Neural progenitor cell (in vitro differentiated cells): ENCODE data around the gene RAB31. TPM values are rescaled to one million over a fixed set of nuclear protein-coding genes. Genes with fewer than 3 reads are reported as not detected.

Experiments
- DNase-seq: peaks from one replicate; pipeline ENCODE4 v3.0.0-alpha.2; 2016; ENCODE audit warnings: low spot score
- H2AFZ ChIP-seq: fragments of 200-600 bp; sonication (generic); replicated peaks from 2 replicates; pipeline ENCODE4 v1.6.1; 2016; ENCODE audit warnings: antibody characterized with exemption
- H3F3A ChIP-seq: fragments of 200-600 bp; sonication (generic); 2 replicates; pipeline ENCODE4 v1.6.1; 2016; ENCODE audit warnings: antibody characterized with exemption, low read depth
- H3K27ac ChIP-seq: fragments of 200-600 bp; sonication (generic); 2 replicates; pipeline ENCODE4 v1.5.1; 2016; ENCODE audit warnings: mild to moderate bottlenecking
- H3K27me3 ChIP-seq: fragments of 200-600 bp; sonication (generic); 2 replicates; pipeline ENCODE4 v1.6.1; 2016; ENCODE audit warnings: mild to moderate bottlenecking, moderate library complexity
- H3K36me3 ChIP-seq: fragments of 200-600 bp; sonication (generic); 2 replicates; pipeline ENCODE4 v1.5.1; 2016
- H3K4me1 ChIP-seq: fragments of 200-600 bp; sonication (generic); 2 replicates; pipeline ENCODE4 v1.6.1; 2016; ENCODE audit warnings: mixed run types
- H3K4me2 ChIP-seq: fragments of 200-600 bp; sonication (generic); 2 replicates; pipeline ENCODE4 v1.6.1; 2016
- H3K4me3 ChIP-seq: fragments of 200-600 bp; sonication (generic); 2 replicates; pipeline ENCODE4 v1.5.1; 2016
- H3K79me2 ChIP-seq: fragments of 200-600 bp; sonication (generic); 2 replicates; pipeline ENCODE4 v1.6.1; 2016; ENCODE audit warnings: low read depth
- H3K9ac ChIP-seq: fragments of 200-600 bp; sonication (generic); 2 replicates; pipeline ENCODE4 v1.6.1; 2016
- H3K9me3 ChIP-seq: fragments of 200-600 bp; sonication (generic); 2 replicates; pipeline ENCODE4 v1.5.1; 2016; ENCODE audit warnings: low read depth
- H4K20me1 ChIP-seq: fragments of 200-600 bp; sonication (generic); 2 replicates; pipeline ENCODE4 v1.6.1; 2016; ENCODE audit warnings: low read depth
- H3K27ac Mint-ChIP-seq: 3 replicates; pipeline ENCODE4 v1.8.0; 2021; ENCODE audit warnings: mixed read lengths
- H3K27me3 Mint-ChIP-seq: 2 replicates; pipeline ENCODE4 v1.8.0; 2022; ENCODE audit warnings: low read depth, mild to moderate bottlenecking, inconsistent platforms, moderate library complexity, mixed read lengths; ENCODE audit not compliant: insufficient read depth
- H3K36me3 Mint-ChIP-seq: 3 replicates; pipeline ENCODE4 v1.8.0; 2021; ENCODE audit warnings: mixed read lengths
- H3K4me1 Mint-ChIP-seq: 3 replicates; pipeline ENCODE4 v1.8.0; 2021; ENCODE audit warnings: mixed read lengths
- H3K4me3 Mint-ChIP-seq: 3 replicates; pipeline ENCODE4 v1.8.0; 2021; ENCODE audit warnings: mild to moderate bottlenecking, moderate library complexity, mixed read lengths
- H3K9me3 Mint-ChIP-seq: 3 replicates; pipeline ENCODE4 v1.8.0; 2020; ENCODE audit warnings: mixed read lengths
- CTCF ChIP-seq: fragments of 200-600 bp; sonication (generic); IDR thresholded peaks from 2 replicates; pipeline ENCODE4 v1.5.1; 2017; ENCODE audit warnings: antibody characterized with exemption, mild to moderate bottlenecking
- EZH2 ChIP-seq: fragments of 200-600 bp; sonication (generic); IDR thresholded peaks from 2 replicates; pipeline ENCODE4 v1.6.1; 2017; ENCODE audit warnings: antibody characterized with exemption, mild to moderate bottlenecking, moderate library complexity
- EZH2phosphoT487 ChIP-seq: fragments of 200-600 bp; sonication (generic); IDR thresholded peaks from 2 replicates; pipeline ENCODE4 v1.6.1; 2017; ENCODE audit warnings: antibody characterized with exemption
- total RNA-seq: library from RNA; depleted of rRNA; stranded (reverse); fragments of >200 nt; gene quantifications from 2 replicates; pipeline ENCODE4 v1.2.3, GENCODE V29; 2015; ENCODE audit warnings: low replicate concordance

Gene RAB31
- total RNA-seq, 1 donor from 2014 or later = 5.0 TPM

GRCh38 chr18:9860682-9861081 is 152.6 kb downstream of the RAB31 start:
- H3K9ac ChIP-seq = no peak overlapping the region
- no peak overlapping the region for H3K4me2 ChIP-seq
- H3F3A ChIP-seq = no peaks in the 10 kb centered on the region
- H3K4me3 Mint-ChIP-seq = no peak overlapping the region
- TF ChIP-seq CTCF (no peak), EZH2 (no peak), EZH2phosphoT487 (no peak)
- H3K4me3 ChIP-seq = no peak overlapping the region
- no peaks in the 10 kb centered on the region for H3K4me1 ChIP-seq
- H2AFZ ChIP-seq = no peak overlapping the region
- H3K79me2 ChIP-seq = no peaks in the 10 kb centered on the region
- DNase-seq = no peak
- peaks cover 5% of the 10 kb centered on the region for H3K36me3 Mint-ChIP-seq
- H3K27me3 Mint-ChIP-seq = peaks cover 3% of the 10 kb centered on the region
- H3K27ac Mint-ChIP-seq = no peak overlapping the region
- H3K36me3 ChIP-seq = no peaks in the 10 kb centered on the region
- no peaks in the 10 kb centered on the region for H4K20me1 ChIP-seq
- H3K4me1 Mint-ChIP-seq = peaks cover 21% of the 10 kb centered on the region
- H3K9me3 Mint-ChIP-seq = peaks cover 6% of the 10 kb centered on the region
- H3K27me3 ChIP-seq = no peaks in the 10 kb centered on the region
- no peak overlapping the region for H3K27ac ChIP-seq
- peaks cover 4% of the 10 kb centered on the region for H3K9me3 ChIP-seq

GRCh38 chr18:9861157-9861556 is 153.1 kb downstream of the RAB31 start:
- Histone ChIP-seq H3K27me3 (no peaks in the 10 kb centered on the region), H2AFZ (no peak overlapping the region), H3K4me1 (no peaks in the 10 kb centered on the region), H4K20me1 (no peaks in the 10 kb centered on the region), H3K9me3 (peaks cover 4% of the 10 kb centered on the region), H3K9ac (no peak overlapping the region), H3K36me3 (no peaks in the 10 kb centered on the region), H3F3A (no peaks in the 10 kb centered on the region), H3K79me2 (no peaks in the 10 kb centered on the region), H3K27ac (no peak overlapping the region), H3K4me3 (no peak overlapping the region), H3K4me2 (no peak overlapping the region)
- H3K27me3 Mint-ChIP-seq = peaks cover 3% of the 10 kb centered on the region
- TF ChIP-seq CTCF (no peak), EZH2phosphoT487 (no peak)
- DNase-seq = no peak
- peaks cover 16% of the 10 kb centered on the region for H3K4me1 Mint-ChIP-seq
- peaks cover 9% of the 10 kb centered on the region for H3K36me3 Mint-ChIP-seq
- H3K4me3 Mint-ChIP-seq = no peak overlapping the region
- no peak overlapping the region for H3K27ac Mint-ChIP-seq
- H3K9me3 Mint-ChIP-seq = peaks cover 10% of the 10 kb centered on the region

- Mint-ChIP-seq H3K27me3 (peaks cover 3% of the 10 kb centered on the region), H3K27ac (no peak overlapping the region), H3K4me3 (no peak overlapping the region), H3K9me3 (peaks cover 13% of the 10 kb centered on the region), H3K4me1 (peaks cover 14% of the 10 kb centered on the region), H3K36me3 (peaks cover 9% of the 10 kb centered on the region)
- Histone ChIP-seq H2AFZ (no peak overlapping the region), H3F3A (no peaks in the 10 kb centered on the region), H3K9ac (no peak overlapping the region), H3K27me3 (no peaks in the 10 kb centered on the region), H3K79me2 (no peaks in the 10 kb centered on the region), H3K4me3 (no peak overlapping the region), H3K36me3 (no peaks in the 10 kb centered on the region), H4K20me1 (no peaks in the 10 kb centered on the region), H3K4me1 (no peaks in the 10 kb centered on the region), H3K27ac (no peak overlapping the region), H3K4me2 (no peak overlapping the region), H3K9me3 (peaks cover 4% of the 10 kb centered on the region)
- no peak for TF ChIP-seq CTCF
- no peak for DNase-seq
These were observed 153.8 kb downstream of the RAB31 start for GRCh38 chr18:9861933-9862332.

DNA sequence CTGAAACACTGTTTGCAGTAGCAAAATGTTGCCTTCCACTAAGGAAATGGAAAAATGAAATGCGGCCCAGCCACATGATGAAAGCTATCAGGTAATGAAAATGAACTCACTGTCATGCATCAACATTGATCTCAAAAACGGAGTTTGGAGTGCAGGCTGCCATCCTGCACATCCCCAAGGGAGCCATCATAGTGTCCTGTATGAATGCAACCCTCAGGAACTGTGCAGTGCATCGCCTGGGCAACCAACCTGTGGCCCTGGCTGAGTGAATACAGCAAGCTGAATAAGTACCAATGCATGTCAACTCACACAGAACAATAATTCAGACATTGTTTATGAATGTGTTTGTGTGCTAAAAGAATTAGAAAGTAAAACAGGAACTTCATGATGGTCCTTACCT is 154.6 kb downstream of the RAB31 start:
- H3K4me3 Mint-ChIP-seq = no peak overlapping the region

More for the DNA sequence above, 154.6 kb downstream of the RAB31 start:
- Histone ChIP-seq H3K4me3 (no peak overlapping the region), H2AFZ (no peak overlapping the region), H3K9ac (no peak overlapping the region), H4K20me1 (no peaks in the 10 kb centered on the region), H3K27ac (no peak overlapping the region), H3F3A (no peaks in the 10 kb centered on the region), H3K4me1 (no peaks in the 10 kb centered on the region), H3K27me3 (no peaks in the 10 kb centered on the region), H3K79me2 (no peaks in the 10 kb centered on the region), H3K4me2 (no peak overlapping the region), H3K36me3 (no peaks in the 10 kb centered on the region), H3K9me3 (peaks cover 4% of the 10 kb centered on the region)
- no peak for TF ChIP-seq EZH2
- no peak for TF ChIP-seq EZH2phosphoT487
- no peak for TF ChIP-seq CTCF
- H3K4me1 Mint-ChIP-seq = peaks cover 14% of the 10 kb centered on the region
- no peak for DNase-seq
- H3K27me3 Mint-ChIP-seq = peaks cover 3% of the 10 kb centered on the region
- no peak overlapping the region for H3K27ac Mint-ChIP-seq
- H3K9me3 Mint-ChIP-seq = peaks cover 15% of the 10 kb centered on the region
- H3K36me3 Mint-ChIP-seq = peaks cover 9% of the 10 kb centered on the region
